ENCODE data around the gene S100A1.

S100A1 gene

DNA sequence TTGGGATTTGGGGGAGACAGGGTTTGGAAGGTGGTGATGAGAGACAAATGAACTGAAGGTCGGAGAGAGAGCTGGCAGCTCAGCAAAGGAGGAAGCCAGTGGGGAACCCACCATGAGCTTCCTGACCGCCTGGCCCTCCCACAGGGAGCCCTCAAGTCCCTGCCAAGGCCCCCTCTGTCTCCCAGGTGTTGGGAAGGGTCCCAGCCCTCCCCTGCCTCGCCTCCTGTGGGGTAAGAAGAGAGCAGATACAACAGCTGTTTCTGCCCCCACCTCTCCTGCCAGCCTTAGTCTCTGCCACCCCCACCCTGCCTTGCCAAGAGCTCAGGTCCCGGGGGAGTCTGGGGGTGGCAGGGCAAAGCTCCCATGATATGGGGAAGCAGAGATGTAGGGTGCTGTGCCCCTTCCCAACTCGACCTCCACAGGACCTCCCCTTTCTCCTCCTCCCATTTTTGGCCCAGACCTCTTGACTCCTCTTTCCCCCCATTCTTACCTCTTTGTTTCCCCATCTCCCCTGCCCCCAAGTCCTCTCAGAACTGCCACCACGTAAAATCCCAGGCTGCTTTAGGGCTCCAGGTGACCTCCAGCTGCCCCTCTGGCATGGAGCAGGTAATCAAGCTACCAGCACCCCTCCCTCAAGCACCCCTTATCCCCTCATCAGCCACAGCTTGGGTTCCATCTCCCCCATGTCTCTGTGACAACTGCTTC is 556 bp downstream of the S100A1 start:
- DNase-seq (ENCODE audit: low spot score): no peak
- in situ Hi-C loops (cut with MboI; ENCODE audit: low sequenced_read_pairs, unreplicated experiment): no loop called here
- TF ChIP-seq, protein P1, sequence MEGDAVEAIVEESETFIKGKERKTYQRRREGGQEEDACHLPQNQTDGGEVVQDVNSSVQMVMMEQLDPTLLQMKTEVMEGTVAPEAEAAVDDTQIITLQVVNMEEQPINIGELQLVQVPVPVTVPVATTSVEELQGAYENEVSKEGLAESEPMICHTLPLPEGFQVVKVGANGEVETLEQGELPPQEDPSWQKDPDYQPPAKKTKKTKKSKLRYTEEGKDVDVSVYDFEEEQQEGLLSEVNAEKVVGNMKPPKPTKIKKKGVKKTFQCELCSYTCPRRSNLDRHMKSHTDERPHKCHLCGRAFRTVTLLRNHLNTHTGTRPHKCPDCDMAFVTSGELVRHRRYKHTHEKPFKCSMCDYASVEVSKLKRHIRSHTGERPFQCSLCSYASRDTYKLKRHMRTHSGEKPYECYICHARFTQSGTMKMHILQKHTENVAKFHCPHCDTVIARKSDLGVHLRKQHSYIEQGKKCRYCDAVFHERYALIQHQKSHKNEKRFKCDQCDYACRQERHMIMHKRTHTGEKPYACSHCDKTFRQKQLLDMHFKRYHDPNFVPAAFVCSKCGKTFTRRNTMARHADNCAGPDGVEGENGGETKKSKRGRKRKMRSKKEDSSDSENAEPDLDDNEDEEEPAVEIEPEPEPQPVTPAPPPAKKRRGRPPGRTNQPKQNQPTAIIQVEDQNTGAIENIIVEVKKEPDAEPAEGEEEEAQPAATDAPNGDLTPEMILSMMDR (IDR thresholded peaks at IDR 0.05; ENCODE audit: borderline replicate concordance, control extremely low read depth, extremely low read depth, insufficient read depth, missing control alignments): no peak

DNA sequence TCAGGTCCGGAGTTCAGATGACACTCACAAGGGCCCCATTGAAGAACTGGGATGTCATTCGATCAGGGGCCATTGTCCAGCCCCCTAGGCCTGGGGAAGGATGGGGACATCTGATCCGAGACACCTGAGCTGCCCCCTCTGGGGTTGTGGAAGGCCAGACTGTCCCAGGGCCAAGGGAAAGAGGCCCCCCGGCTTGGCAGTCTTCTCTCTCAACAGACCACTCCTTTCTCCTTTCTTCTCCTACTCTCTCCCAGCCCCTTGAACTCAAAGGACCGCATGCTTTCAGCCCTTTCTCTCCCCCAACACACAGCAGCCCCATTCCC is 1.1 kb downstream of the S100A1 start:
- TF ChIP-seq, protein P1 (IDR thresholded peaks at IDR 0.05; ENCODE audit: borderline replicate concordance, control extremely low read depth, extremely low read depth, insufficient read depth, missing control alignments): no peak
- in situ Hi-C loops (cut with MboI; ENCODE audit: low sequenced_read_pairs, unreplicated experiment): no loop called here
- no peak for DNase-seq (ENCODE audit: low spot score)

DNA sequence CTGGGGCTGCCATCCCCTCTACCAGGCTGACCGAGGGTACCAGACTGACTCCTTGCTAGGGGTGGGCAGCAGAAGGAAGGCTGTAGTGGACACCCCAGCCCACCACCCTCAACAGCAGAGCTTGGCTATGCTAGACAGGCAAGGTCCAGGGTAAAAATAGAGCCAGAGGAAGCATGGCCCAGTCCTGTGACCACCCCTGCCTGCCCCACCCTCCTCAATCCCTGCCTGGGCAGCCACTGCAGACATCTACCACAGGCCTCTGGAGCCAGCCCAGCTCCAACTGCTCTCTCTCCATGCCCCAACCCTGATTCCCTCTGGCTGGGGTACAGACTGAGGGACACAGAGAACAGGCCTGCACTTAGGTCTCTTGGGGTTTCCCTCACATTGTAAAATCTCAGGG is 1.7 kb downstream of the S100A1 start:
- DNase-seq (ENCODE audit: low spot score): no peak
- TF ChIP-seq, protein P1 (IDR thresholded peaks at IDR 0.05; ENCODE audit: borderline replicate concordance, control extremely low read depth, extremely low read depth, insufficient read depth, missing control alignments): no peak
- in situ Hi-C loops (cut with MboI; ENCODE audit: low sequenced_read_pairs, unreplicated experiment): no loop called here

DNA sequence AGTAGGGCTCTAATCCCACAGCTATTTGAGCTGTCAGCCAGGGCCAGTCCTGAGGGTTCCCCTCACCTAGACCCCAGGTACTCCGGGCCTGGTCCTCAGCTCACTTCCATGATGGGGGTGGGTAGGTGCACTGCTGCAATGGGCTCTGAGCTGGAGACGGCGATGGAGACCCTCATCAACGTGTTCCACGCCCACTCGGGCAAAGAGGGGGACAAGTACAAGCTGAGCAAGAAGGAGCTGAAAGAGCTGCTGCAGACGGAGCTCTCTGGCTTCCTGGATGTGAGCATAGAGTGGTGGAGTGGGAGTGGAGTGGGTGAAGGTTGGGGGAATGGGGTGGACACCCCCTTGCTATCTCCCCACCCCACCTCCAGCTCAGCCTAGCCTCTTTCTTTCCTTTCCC is 2.1 kb downstream of the S100A1 start:
- DNase-seq (ENCODE audit: low spot score): no peak
- TF ChIP-seq, protein P1 (IDR thresholded peaks at IDR 0.05; ENCODE audit: borderline replicate concordance, control extremely low read depth, extremely low read depth, insufficient read depth, missing control alignments): no peak
- in situ Hi-C loops (cut with MboI; ENCODE audit: low sequenced_read_pairs, unreplicated experiment): no loop called here

DNA sequence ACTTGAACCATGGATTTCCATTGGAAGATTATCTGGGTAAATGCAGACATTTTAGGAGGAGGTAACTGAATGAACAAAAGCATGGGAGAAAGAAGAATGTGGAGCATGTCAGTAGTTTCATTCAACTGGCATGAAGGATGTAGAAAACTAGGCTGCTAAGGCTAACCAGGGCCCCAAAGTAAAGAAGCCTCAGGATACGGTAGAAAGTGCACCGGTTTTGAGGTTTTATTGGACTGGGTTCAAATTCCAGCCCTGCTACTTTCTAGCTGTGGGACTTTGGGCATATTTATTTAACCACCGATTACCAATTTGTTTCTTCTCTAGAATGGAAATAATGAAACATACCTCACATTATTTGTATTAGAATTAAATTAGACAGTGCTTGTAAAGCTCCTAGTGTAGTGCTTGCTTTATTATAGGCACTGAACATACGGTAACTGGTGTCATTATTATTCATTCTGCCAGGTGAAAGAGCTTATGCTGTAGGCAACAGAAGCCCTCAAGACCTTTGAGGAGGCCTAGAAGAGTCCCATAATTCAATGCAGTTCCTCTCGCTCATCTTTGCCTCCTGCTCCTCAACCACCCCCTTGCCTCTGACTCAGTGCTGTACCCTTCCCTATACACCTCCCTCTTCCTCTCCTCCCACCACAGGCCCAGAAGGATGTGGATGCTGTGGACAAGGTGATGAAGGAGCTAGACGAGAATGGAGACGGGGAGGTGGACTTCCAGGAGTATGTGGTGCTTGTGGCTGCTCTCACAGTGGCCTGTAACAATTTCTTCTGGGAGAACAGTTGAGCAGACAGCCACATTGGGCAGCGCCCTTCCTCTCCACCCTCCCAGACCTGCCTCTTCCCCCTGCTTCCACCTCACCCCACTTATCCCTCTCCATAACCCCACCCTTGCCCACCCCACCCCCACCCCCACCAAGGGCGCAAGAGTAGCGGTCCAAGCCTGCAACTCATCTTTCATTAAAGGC is 3.1 kb downstream of the S100A1 start:
- in situ Hi-C loops (cut with MboI; ENCODE audit: low sequenced_read_pairs, unreplicated experiment): no loop called here
- DNase-seq (ENCODE audit: low spot score): no peak
- TF ChIP-seq, protein P1 (IDR thresholded peaks at IDR 0.05; ENCODE audit: borderline replicate concordance, control extremely low read depth, extremely low read depth, insufficient read depth, missing control alignments): no peak

DNA sequence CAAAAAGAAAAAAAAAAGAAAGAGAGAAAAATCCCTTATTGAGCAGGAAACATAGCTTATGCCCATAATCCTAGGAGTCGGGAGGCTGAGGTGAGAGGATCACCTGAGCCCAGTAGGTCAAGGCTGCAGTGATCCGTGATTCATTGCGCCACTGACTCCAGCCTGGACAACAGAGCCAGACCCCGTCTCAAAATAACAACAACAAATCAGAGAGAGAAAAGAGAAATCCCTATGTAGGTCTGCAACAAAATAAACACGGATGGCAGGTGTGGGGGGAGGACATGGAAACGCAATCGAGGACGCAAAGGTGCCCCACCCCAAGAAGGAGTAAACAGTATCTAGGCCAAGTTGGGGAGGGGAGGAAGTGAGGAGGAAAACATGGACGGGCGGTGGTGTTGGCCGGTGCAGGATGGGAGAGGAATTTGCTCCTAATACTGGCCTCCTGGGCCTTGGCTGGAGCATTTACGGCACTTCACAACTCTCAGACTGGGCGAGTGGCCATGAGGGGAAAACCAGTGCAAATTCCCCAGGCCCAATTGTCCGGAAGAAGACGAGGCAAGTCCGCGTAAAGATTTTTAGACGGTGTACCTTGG is 5.0 kb downstream of the S100A1 start:
- in situ Hi-C loops (cut with MboI; ENCODE audit: low sequenced_read_pairs, unreplicated experiment): no loop called here
- TF ChIP-seq, protein P1 (IDR thresholded peaks at IDR 0.05; ENCODE audit: borderline replicate concordance, control extremely low read depth, extremely low read depth, insufficient read depth, missing control alignments): no peak
- peak; percentile 25 for DNase-seq (ENCODE audit: low spot score)
